ENCODE data around the gene NECAP2.

Gene NECAP2

GRCh38 chr1:16440470-16441281, at the start of gene NECAP2:
NECAP2 (plus strand) TSS chr1:16440724; CDS start chr1:16440762, 38 bp downstream.
- peak; percentile 32 for DNase-seq (ENCODE audit: low read depth)
- TF ChIP-seq, protein P1, sequence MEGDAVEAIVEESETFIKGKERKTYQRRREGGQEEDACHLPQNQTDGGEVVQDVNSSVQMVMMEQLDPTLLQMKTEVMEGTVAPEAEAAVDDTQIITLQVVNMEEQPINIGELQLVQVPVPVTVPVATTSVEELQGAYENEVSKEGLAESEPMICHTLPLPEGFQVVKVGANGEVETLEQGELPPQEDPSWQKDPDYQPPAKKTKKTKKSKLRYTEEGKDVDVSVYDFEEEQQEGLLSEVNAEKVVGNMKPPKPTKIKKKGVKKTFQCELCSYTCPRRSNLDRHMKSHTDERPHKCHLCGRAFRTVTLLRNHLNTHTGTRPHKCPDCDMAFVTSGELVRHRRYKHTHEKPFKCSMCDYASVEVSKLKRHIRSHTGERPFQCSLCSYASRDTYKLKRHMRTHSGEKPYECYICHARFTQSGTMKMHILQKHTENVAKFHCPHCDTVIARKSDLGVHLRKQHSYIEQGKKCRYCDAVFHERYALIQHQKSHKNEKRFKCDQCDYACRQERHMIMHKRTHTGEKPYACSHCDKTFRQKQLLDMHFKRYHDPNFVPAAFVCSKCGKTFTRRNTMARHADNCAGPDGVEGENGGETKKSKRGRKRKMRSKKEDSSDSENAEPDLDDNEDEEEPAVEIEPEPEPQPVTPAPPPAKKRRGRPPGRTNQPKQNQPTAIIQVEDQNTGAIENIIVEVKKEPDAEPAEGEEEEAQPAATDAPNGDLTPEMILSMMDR (IDR thresholded peaks at IDR 0.05; ENCODE audit: control insufficient read depth, extremely low read depth, insufficient read depth), result peak; percentile 74
- peak within 1 kb of the TSS; percentile 90 for H3K4me3 ChIP-seq (ENCODE audit: low read depth, low read length)

DNA sequence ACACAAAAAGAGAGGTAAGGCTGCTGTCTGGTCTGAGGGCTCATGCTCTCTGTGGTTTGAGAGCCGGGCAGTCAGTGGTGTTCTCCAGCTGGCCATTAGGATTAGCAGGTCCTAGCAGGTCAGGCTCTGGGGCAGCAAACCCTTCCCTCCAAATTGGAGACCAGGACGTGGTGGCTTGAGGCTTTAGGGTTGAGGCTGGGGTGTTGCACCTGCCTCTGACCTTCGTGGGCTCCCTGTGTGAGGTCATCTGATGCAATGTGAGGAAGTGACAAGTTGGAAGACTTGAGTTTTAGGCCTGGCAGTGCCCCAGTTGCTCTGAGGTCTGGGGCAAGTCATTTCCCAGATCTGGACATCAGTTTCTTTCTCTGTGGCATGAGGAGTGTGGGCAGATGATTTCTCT, 49.1 kb upstream of the NECAP2 start:
- TF ChIP-seq, protein P1 (IDR thresholded peaks at IDR 0.05; ENCODE audit: control insufficient read depth, extremely low read depth, insufficient read depth), result no peak
- H3K4me3 ChIP-seq (ENCODE audit: low read depth, low read length), result no peak overlapping the region
- DNase-seq (ENCODE audit: low read depth), result no peak

GRCh38 chr1:16392740-16393569, 47.6 kb upstream of the NECAP2 start:
- no peak for DNase-seq (ENCODE audit: low read depth)

GRCh38 chr1:16393570-16394521, 46.7 kb upstream of the NECAP2 start:
- TF ChIP-seq, protein P1 (IDR thresholded peaks at IDR 0.05; ENCODE audit: control insufficient read depth, extremely low read depth, insufficient read depth), result no peak
- no peak overlapping the region for H3K4me3 ChIP-seq (ENCODE audit: low read depth, low read length)
- DNase-seq (ENCODE audit: low read depth), result no peak

More at GRCh38 chr1:16392740-16393569, 47.6 kb upstream of the NECAP2 start:
- H3K4me3 ChIP-seq (ENCODE audit: low read depth, low read length), result no peak overlapping the region
- TF ChIP-seq, protein P1 (IDR thresholded peaks at IDR 0.05; ENCODE audit: control insufficient read depth, extremely low read depth, insufficient read depth), result no peak

DNA sequence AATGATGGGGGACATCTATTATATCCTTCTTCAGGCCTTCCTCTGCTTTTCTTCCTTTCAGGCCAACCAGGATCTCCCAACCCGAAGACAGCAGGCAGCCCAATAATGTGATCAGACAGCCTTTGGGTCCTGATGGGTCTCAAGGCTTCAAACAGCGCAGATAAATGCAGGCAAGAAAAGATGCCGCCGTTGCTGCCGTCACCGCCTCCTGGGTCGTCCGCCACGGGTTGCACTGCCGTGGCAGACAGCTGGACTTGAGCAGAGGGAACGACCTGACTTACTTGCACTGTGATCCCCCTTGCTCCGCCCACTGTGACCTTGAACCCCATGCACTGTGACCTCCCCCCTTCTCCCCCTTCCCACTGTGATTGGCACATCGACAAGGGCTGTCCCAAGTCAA, 45.5 kb upstream of the NECAP2 start:
- H3K4me3 ChIP-seq (ENCODE audit: low read depth, low read length), result no peak overlapping the region
- DNase-seq (ENCODE audit: low read depth), result no peak
- TF ChIP-seq, protein P1 (IDR thresholded peaks at IDR 0.05; ENCODE audit: control insufficient read depth, extremely low read depth, insufficient read depth), result no peak

DNA sequence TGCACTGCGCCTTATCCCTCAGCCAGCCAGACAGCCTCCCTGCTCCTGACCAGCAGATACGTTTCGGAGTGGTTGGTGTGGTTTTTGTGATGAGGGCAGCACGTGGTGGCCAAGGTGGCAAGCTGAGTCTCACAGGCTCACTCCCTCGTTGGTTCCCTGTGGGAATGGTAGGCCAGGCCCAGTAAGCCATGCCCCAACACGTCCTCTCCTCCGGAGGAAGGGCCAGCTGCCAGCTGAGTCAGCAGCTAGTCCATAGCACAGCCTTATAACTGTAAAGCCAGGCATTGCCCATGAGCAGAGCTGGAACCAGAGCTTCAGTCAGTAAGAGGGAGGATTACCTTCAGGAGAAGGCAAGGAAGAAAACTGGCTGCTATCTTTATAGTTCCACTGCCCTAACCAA, 43.9 kb upstream of the NECAP2 start:
- TF ChIP-seq, protein P1 (IDR thresholded peaks at IDR 0.05; ENCODE audit: control insufficient read depth, extremely low read depth, insufficient read depth), result no peak
- DNase-seq (ENCODE audit: low read depth), result peak; percentile 32
- no peak overlapping the region for H3K4me3 ChIP-seq (ENCODE audit: low read depth, low read length)
